Mesothelial cell of epicardium (in vitro differentiated cells): ENCODE data around the gene HLA-C. TPM values are rescaled to one million over a fixed set of nuclear protein-coding genes. Genes with fewer than 3 reads are reported as not detected.

Experiments used
- DNase-seq, 2 experiments: peaks; one replicate each; pipeline ENCODE4 v3.0.0; 2021; ENCODE audit warnings: low spot score in 2 of 2; ENCODE audit not compliant: unreplicated experiment in 2 of 2
- H3K27ac Mint-ChIP-seq: 2 replicates; pipeline ENCODE4 v1.8.0; 2021; ENCODE audit warnings: mixed read lengths
- H3K27me3 Mint-ChIP-seq: 2 replicates; pipeline ENCODE4 v1.8.0; 2021; ENCODE audit warnings: low read depth, mixed read lengths
- H3K36me3 Mint-ChIP-seq: 2 replicates; pipeline ENCODE4 v1.8.0; 2021; ENCODE audit warnings: mixed read lengths
- H3K4me1 Mint-ChIP-seq: 2 replicates; pipeline ENCODE4 v1.8.0; 2021; ENCODE audit warnings: mixed read lengths
- H3K4me3 Mint-ChIP-seq: 2 replicates; pipeline ENCODE4 v1.8.0; 2021; ENCODE audit warnings: mild to moderate bottlenecking, moderate library complexity, mixed read lengths
- H3K9me3 Mint-ChIP-seq: 2 replicates; pipeline ENCODE4 v1.8.0; 2021; ENCODE audit warnings: mixed read lengths
- total RNA-seq: library from RNA; stranded (reverse); gene quantifications from 3 replicates; pipeline ENCODE4 v1.2.1, GENCODE V29; 2021
- TF ChIP-seq, protein P1 (sequence below): fragments of 200-600 bp; sonication (generic); IDR thresholded peaks from one replicate; pipeline ENCODE4 v1.5.0; 2021; ENCODE audit warnings: antibody characterized with exemption; ENCODE audit not compliant: unreplicated experiment

HLA-C gene
- total RNA-seq, 1 donor from 2014 or later = 132 TPM

DNA sequence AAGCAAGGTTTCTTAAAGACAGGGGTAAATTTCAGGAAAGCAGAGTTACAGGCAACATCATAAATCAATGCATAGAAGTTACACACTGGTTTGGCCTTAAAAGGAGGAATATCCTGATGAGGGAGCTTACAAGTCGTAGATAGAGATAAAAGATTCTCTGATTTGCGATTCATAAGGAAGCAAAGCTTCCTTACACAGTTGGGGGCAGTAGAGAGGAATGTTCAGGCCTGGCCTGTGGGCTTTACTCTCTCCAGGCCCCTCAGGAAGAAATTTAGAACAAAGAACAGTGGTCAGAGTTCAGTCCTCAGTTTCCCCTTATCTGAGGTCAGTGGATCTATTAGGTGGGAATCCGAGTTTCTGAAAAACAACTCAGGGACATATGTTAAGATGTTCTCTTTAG lies 19.3 kb downstream of the HLA-C start:
- H3K36me3 Mint-ChIP-seq = no peaks in the 10 kb centered on the region
- peaks cover 17% of the 10 kb centered on the region for H3K9me3 Mint-ChIP-seq
- H3K27me3 Mint-ChIP-seq = peaks cover 45% of the 10 kb centered on the region
- no peak overlapping the region for H3K27ac Mint-ChIP-seq
- no peaks in the 10 kb centered on the region for H3K4me1 Mint-ChIP-seq
- no peak overlapping the region for H3K4me3 Mint-ChIP-seq
- no peak for DNase-seq
- TF ChIP-seq, protein P1, sequence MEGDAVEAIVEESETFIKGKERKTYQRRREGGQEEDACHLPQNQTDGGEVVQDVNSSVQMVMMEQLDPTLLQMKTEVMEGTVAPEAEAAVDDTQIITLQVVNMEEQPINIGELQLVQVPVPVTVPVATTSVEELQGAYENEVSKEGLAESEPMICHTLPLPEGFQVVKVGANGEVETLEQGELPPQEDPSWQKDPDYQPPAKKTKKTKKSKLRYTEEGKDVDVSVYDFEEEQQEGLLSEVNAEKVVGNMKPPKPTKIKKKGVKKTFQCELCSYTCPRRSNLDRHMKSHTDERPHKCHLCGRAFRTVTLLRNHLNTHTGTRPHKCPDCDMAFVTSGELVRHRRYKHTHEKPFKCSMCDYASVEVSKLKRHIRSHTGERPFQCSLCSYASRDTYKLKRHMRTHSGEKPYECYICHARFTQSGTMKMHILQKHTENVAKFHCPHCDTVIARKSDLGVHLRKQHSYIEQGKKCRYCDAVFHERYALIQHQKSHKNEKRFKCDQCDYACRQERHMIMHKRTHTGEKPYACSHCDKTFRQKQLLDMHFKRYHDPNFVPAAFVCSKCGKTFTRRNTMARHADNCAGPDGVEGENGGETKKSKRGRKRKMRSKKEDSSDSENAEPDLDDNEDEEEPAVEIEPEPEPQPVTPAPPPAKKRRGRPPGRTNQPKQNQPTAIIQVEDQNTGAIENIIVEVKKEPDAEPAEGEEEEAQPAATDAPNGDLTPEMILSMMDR = no peak

DNA sequence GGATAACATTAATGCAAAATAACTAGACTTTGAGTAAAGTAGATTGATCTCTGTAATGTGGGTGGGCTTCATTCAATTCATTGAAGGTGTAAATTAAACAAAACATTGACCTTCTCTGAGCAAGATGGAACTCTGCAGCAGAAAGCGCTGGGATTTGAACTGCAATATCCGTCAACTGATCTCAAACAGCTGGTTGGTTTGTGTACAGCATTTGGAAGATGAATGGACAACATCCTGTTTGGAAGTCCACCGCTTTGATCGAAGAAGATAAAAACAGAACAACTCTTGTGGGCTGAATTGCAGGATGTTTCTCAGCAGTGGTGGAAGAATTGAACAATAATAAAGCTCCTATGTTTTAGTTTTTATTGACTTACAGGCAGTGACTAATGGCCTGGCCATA lies 20.6 kb downstream of the HLA-C start:
- Mint-ChIP-seq H3K27me3 (peaks cover 40% of the 10 kb centered on the region), H3K36me3 (no peaks in the 10 kb centered on the region), H3K4me1 (no peaks in the 10 kb centered on the region), H3K27ac (no peak overlapping the region), H3K4me3 (no peak overlapping the region), H3K9me3 (peaks cover 29% of the 10 kb centered on the region)
- TF ChIP-seq, protein P1 = no peak
- DNase-seq = no peak

DNA sequence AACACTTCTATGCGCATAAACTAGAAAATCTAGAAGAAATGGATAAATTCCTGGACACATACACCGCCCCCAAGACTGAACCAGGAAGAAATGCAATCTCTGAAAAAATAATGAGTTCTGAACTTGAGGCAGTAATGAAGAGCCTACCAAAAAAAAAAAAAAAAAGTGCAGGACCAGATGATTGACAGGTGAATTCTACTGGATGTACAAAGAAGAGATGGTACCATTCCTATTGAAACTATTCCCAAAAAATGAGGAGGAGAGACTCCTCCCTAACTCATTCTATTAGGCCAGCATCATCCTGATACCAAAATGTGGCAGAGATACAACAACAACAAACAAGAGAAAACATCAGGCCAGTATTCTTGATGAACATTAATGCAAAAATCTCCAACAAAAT lies 22.7 kb downstream of the HLA-C start:
- Mint-ChIP-seq H3K27ac (no peak overlapping the region), H3K36me3 (no peaks in the 10 kb centered on the region), H3K27me3 (peaks cover 32% of the 10 kb centered on the region), H3K4me1 (no peaks in the 10 kb centered on the region), H3K9me3 (peaks cover 29% of the 10 kb centered on the region), H3K4me3 (no peak overlapping the region)
- TF ChIP-seq, protein P1 = no peak
- DNase-seq = no peak

DNA sequence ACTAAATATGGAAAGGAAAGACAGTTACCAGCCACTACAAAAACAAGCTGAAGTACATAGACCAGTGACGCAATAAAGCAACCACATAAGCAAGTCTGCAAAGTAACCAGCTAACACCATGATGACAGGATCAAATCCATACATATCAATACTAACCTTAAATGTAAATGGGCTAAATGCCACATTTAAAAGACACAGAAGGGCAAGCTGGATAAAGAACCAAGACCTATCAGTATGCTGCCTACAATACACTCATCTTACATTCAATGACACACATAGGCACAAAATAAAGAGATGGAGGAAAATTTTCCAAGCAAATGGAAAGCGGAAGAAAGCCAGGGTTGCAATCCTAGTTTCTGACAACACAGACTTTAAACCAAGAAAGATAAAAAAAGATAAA lies 24.1 kb downstream of the HLA-C start:
- no peak for DNase-seq
- no peak overlapping the region for H3K4me3 Mint-ChIP-seq
- peaks cover 33% of the 10 kb centered on the region for H3K27me3 Mint-ChIP-seq

DNA sequence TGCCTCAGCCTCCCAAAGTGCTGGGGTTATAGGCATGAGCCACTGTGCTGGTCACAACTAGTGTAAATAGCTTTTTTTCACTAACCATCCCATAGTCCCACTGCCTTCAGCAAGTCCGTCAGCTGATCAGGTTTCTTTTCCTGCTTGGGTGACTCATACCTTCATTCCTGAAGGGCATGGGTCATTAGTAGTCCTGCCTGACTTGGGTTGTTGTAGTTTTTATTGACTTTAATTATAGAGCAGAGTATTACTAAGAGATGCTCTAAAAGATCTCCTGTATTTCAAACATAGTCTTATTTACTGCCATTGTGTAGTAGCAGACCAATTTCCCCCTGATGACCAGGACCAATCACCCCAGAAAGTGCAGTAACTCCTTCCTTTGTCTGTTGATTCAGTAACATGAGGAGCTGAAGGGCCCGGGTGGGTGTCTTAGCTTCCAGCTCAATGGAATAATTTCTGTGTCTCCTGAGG lies 25.8 kb downstream of the HLA-C start:
- Mint-ChIP-seq H3K4me3 (no peak overlapping the region), H3K27me3 (peaks cover 32% of the 10 kb centered on the region), H3K9me3 (peaks cover 29% of the 10 kb centered on the region), H3K36me3 (no peaks in the 10 kb centered on the region), H3K4me1 (no peaks in the 10 kb centered on the region), H3K27ac (no peak overlapping the region)
- TF ChIP-seq, protein P1 = no peak
- no peak for DNase-seq

More for the DNA sequence above, 24.1 kb downstream of the HLA-C start:
- TF ChIP-seq, protein P1 = no peak
- no peaks in the 10 kb centered on the region for H3K4me1 Mint-ChIP-seq
- no peak overlapping the region for H3K27ac Mint-ChIP-seq
- no peaks in the 10 kb centered on the region for H3K36me3 Mint-ChIP-seq
- peaks cover 29% of the 10 kb centered on the region for H3K9me3 Mint-ChIP-seq

DNA sequence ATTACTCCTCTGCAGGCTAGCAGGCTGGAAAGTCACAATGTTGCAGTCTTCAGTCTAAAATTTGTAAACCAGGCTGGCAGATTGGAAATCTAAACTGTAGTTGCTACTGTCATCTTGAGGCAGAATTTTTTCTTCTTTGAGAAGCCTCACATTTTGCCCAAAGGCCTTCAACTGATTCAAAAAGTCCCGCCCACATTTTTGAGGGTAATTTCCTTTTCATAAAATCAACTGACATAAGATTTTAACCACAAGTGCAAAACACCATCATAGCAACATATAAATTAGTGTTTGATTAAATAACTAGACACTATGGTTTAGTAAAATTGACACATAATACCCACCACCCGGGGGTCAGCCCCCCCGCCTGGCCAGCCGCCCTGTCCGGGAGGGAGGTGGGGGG lies 28.4 kb downstream of the HLA-C start:
- H3K9me3 Mint-ChIP-seq = peaks cover 21% of the 10 kb centered on the region
- no peaks in the 10 kb centered on the region for H3K36me3 Mint-ChIP-seq
- H3K4me1 Mint-ChIP-seq = no peaks in the 10 kb centered on the region
- TF ChIP-seq, protein P1 = no peak
- no peak for DNase-seq
- no peak overlapping the region for H3K4me3 Mint-ChIP-seq
- H3K27ac Mint-ChIP-seq = no peak overlapping the region
- peaks cover 23% of the 10 kb centered on the region for H3K27me3 Mint-ChIP-seq
